HG02852 (cell line): Measurements from ENCODE around the gene MUC12.
"Not testable (repeated sequence)": the region's sequence is repeated elsewhere in the genome, so short reads cannot be mapped to it uniquely, and the experiment has no call there.

Source experiments
- ATAC-seq: cut with Tn5 transposase; IDR thresholded peaks from one replicate; pipeline ENCODE4 v1.9.1; 2021; ENCODE audit warnings: mild to moderate bottlenecking, moderate library complexity; ENCODE audit not compliant: unreplicated experiment

The MUC12 gene

DNA sequence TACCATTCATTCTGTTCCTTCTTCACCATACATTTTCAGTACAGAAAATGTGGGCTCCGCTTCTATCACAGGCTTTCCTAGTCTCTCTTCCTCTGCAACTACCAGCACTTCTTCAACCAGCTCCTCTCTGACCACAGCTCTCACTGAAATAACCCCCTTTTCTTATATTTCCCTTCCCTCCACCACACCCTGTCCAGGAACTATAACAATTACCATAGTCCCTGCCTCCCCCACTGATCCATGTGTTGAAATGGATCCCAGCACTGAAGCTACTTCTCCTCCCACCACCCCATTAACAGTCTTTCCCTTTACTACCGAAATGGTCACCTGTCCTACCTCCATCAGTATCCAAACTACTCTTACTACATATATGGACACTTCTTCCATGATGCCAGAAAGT lies 9.5 kb upstream of the MUC12 start:
- ATAC-seq = no peak

- no peak for ATAC-seq
These were observed 6.8 kb upstream of the MUC12 start for GRCh38 chr7:100962537-100962936.

GRCh38 chr7:100963386-100963785 lies 6.0 kb upstream of the MUC12 start:
- no peak for ATAC-seq

- no peak for ATAC-seq
These were observed 5.5 kb upstream of the MUC12 start for GRCh38 chr7:100963874-100964273.

DNA sequence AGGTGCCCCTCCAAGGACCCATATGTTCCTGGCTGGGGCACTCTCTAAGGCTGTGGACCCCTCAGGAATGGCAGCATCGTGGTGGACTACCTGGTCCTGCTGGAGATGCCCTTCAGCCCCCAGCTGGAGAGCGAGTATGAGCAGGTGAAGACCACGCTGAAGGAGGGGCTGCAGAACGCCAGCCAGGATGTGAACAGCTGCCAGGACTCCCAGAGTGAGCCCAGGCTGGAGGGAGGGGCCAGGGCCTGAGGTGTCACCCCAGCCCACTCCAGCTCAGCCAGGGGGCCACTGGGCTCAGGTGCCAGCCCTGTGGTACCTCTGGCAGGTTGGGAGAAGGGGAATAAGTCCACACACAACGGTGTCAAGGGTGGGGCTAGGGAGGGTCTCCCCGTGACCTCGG lies 4.7 kb upstream of the MUC12 start:
- ATAC-seq = no peak

DNA sequence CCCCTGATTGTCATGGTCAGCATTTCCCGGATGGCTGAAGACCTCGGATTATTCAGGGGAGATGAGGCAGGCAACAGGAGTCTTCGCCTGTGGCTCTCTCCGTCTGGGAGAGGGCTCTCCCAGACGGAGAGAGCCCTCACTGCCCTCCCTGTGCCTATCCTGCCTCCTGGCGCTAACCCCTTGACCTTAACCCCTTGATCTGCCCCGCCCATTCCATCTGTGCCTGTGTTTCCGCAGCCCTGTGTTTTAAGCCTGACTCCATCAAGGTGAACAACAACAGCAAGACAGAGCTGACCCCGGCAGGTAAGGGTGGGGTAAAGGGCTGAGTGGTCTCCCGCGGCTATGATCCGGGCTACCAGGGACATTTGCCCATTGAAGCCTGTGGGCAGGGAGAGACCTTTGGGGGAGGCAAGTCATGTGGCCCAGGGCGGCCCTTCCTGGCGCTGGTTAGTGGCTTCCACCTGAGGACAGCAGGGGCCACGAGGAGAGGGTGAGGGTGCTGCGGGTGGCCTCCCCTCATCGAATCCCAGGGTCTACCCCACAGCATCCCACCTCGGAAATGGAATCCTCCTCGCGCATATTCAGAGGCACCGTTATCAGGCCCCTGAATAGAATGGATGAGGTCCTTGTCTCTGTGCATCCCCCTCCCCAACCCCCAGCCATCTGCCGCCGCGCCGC lies 4.2 kb upstream of the MUC12 start:
- ATAC-seq = no peak

- ATAC-seq = peak; percentile 62
These were observed 3.4 kb upstream of the MUC12 start for GRCh38 chr7:100965723-100966541.

DNA sequence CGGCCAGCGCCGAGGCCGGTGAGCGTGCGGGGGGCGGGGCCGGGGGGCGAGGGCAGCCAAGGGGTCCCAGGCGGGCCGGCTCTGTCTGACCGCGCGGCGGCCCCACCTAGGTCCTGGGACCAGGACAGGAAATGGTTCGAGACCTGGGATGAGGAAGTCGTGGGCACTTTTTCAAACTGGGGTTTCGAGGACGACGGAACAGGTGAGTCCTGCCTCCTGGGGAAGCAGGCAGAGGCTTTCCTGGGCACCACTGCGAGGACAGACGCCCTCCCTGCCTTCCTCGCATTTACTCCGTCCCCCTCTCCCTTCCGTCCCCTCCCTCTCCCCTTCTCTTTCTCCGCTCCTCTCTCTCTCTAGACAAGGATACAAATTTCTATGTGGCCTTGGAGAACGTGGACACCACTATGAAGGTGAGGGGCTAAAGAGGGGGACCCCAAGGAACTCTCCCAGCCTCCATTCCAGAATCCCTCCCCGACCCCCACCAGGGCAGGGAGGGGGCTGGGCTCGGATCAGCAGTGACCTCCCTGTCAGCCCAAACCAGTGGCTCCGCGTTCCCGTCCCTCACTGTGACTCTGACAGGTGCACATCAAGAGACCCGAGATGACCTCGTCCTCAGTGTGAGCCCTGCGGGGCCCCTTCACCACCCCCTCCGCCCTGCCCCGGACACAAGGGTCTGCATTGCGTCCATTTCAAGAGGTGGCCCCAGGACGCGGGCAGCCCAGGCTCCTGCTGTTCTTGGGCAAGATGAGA lies 2.6 kb upstream of the MUC12 start:
- no peak for ATAC-seq

- no peak for ATAC-seq
These were observed 2.0 kb upstream of the MUC12 start for GRCh38 chr7:100967292-100967863.

- no peak for ATAC-seq
These were observed 1.3 kb upstream of the MUC12 start for GRCh38 chr7:100968031-100968430.

DNA sequence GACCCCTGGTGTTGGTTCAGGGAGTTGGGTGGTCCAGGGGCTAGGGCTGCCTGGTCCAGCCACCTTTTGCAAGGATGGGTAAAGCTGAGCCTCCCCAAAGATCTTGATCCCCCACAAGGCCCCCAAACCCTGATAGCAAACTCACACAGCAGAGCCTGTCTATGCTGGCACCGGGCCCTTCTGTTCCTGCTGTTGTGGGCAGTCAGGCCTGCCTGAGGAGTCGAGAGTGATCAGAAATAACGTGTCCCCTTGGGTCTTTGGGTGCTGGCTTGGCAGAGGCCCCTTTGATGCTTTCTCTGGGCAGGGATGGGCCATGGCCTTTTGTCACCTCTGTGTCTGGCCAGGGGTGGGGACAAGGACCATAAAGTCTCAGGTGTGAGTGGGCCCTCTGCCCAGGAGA lies 715 bp upstream of the MUC12 start:
- ATAC-seq = no peak

GRCh38 chr7:100971111-100972001 lies 2.0 kb downstream of the MUC12 start:
- ATAC-seq = no peak

- no peak for ATAC-seq
These were observed 2.6 kb downstream of the MUC12 start for GRCh38 chr7:100972002-100972347.

GRCh38 chr7:100974021-100974420 lies 4.7 kb downstream of the MUC12 start:
- no peak for ATAC-seq

GRCh38 chr7:100975371-100975821 lies 6.0 kb downstream of the MUC12 start:
- ATAC-seq = no peak

GRCh38 chr7:100978300-100978699 lies 8.9 kb downstream of the MUC12 start:
- no peak for ATAC-seq

- ATAC-seq = no peak
These were observed 14.3 kb downstream of the MUC12 start for GRCh38 chr7:100983451-100984187.

DNA sequence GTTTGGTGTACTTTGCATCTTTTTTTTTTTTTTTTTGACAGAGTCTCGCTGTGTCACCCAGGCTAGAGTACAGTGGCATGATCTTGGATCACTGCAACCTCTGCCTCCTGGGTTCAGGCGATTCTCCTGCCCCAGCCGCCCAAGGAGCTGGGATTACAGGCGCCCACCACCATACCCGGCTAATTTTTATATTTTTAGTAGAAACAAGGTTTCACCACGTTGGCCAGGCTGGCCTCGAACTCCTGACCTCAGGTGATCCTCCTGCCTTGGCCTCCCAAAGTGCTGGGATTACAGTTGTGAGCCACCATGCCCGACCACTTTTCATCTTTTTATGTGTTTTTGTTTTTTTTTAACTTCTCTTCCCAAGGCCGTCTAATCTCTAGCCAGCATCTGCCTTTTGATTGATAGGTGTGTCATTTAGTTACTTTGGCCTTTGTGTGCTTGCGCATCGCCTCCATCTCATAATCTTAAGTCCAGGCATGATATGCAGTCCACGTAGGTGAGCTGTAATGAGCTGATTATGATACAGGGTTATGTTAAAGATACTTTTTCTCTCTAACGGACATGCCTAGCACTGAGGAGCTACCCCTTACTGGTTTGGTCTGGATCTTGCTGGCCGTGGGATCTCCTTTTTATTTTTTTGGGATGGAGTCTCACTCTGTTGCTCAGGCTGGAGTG lies 15.0 kb downstream of the MUC12 start:
- ATAC-seq = not testable (repeated sequence)
